ENCODE measurements around the gene KHDC4. TPM values are rescaled to one million over a fixed set of nuclear protein-coding genes. Genes with fewer than 3 reads are reported as not detected.

KHDC4 gene
- total RNA-seq, 1 experiment from 2014 or later, result 68.8 TPM

- no peak overlapping the region for H3K4me3 ChIP-seq
- no peak overlapping the region for H3K27ac ChIP-seq
- peaks cover 82% of the 10 kb centered on the region for H4K20me1 ChIP-seq (ENCODE audit: insufficient read depth)
- H3F3A ChIP-seq (ENCODE audit: insufficient read depth, low read depth), result peaks cover 57% of the 10 kb centered on the region; the same call in 1 of the 2 replicates
- peaks cover 45% of the 10 kb centered on the region for H3K36me3 ChIP-seq (ENCODE audit: low read depth)
- no peaks in the 10 kb centered on the region for H3K9me3 ChIP-seq (ENCODE audit: insufficient read depth, low read depth)
- no peak for TF ChIP-seq CTCF (conservative IDR thresholded peaks at IDR 0.05)
- no peak for TF ChIP-seq EZH2 (IDR thresholded peaks at IDR 0.05; ENCODE audit: low read depth)
- H3K79me2 ChIP-seq (ENCODE audit: low read depth), result peaks cover 100% of the 10 kb centered on the region
- H3K27me3 ChIP-seq (ENCODE audit: insufficient read depth, low read depth), result no peaks in the 10 kb centered on the region
- ChIA-PET CTCF (interaction anchor here (0.5 kb wide), 1 partner anchor 121 kb away, joined by 3 read pairs; no protein-coding TSS in a partner anchor), POLR2A (ENCODE audit: unreplicated experiment) (interaction anchor here (2.5 kb wide), 1 partner anchor 11 kb away, joined by 6 read pairs; no protein-coding TSS in a partner anchor)
- peaks cover 35% of the 10 kb centered on the region for H3K4me1 ChIP-seq (replicated peaks; ENCODE audit: insufficient read depth)
- H2AFZ ChIP-seq, result no peak overlapping the region
- no peaks in the 10 kb centered on the region for H3K9me2 ChIP-seq (ENCODE audit: insufficient read depth)
- intact Hi-C loops (cut with micrococcal nuclease; ENCODE audit: unreplicated experiment), result no loop called here
- no peak for DNase-seq
- peak overlapping the region; percentile 94; the same call in 1 of the 2 replicates for H3K4me2 ChIP-seq
- BruUV-seq (replicated peaks), result no TSS peak
Measured at GRCh38 chr1:155973723-155974122, 39.5 kb upstream of the KHDC4 start.

DNA sequence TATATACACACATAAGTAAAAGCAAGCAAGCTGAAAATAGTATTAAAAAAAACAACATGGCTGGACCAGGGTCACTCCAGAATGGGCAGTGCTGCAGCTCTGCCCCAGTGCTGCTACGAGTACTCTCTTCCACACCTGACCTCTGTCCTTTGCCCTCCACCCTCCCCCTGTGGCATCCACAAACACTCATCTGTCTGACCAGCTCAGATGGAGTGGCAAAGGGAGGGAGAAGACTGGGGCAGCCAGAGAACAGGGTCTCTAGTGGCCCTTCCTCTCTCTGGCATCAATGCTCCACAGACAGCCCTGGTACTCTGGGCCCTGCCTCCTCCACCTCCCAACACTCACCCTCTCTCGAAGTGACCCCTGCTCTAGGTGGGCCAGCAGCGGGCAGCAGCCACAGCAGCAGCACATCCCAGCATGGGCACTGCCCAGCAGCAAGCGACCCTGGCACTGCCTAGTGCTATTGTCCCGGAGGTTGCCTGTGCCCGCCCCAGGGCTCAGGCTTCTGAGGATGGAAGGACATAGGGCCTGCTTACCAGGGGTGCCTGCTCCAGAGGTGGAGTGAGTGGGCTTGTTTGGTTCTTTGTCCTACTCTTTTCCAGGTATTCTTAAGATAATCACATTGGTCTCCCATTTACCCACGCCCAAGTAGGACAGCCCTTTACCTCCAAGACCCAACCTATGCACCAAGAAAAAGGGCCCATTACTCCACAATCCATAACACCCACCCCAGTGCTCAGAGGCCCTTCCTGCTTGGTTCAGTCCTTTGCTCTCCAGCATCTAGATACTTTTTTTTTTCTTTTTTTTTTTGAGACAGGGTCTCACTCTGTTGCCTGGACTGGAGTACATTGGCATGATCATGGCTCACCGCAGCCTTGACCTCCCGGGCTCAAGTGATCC lies 37.9 kb upstream of the KHDC4 start:
- intact Hi-C loops (cut with micrococcal nuclease; ENCODE audit: unreplicated experiment), result no loop called here
- Histone ChIP-seq H3K4me3 (no peak overlapping the region), H3K27me3 (ENCODE audit: insufficient read depth, low read depth) (no peaks in the 10 kb centered on the region), H3K4me2 (no peak overlapping the region), H3K79me2 (ENCODE audit: low read depth) (peaks cover 100% of the 10 kb centered on the region), H3K4me1 (replicated peaks; ENCODE audit: insufficient read depth) (peaks cover 35% of the 10 kb centered on the region), H4K20me1 (ENCODE audit: insufficient read depth) (peaks cover 97% of the 10 kb centered on the region), H3K9me2 (ENCODE audit: insufficient read depth) (no peaks in the 10 kb centered on the region), H3F3A (ENCODE audit: insufficient read depth, low read depth) (peaks cover 64% of the 10 kb centered on the region; the same call in 1 of the 2 replicates), H3K36me3 (ENCODE audit: low read depth) (peaks cover 59% of the 10 kb centered on the region), H3K27ac (no peak overlapping the region), H3K9me3 (ENCODE audit: insufficient read depth, low read depth) (no peaks in the 10 kb centered on the region), H2AFZ (no peak overlapping the region)
- BruUV-seq (replicated peaks), result no TSS peak
- no peak for DNase-seq
- no peak for TF ChIP-seq EZH2 (IDR thresholded peaks at IDR 0.05; ENCODE audit: low read depth)
- TF ChIP-seq CTCF (conservative IDR thresholded peaks at IDR 0.05), result no peak
- ChIA-PET POLR2A (ENCODE audit: unreplicated experiment) (no interaction called here), CTCF (no interaction called here)

DNA sequence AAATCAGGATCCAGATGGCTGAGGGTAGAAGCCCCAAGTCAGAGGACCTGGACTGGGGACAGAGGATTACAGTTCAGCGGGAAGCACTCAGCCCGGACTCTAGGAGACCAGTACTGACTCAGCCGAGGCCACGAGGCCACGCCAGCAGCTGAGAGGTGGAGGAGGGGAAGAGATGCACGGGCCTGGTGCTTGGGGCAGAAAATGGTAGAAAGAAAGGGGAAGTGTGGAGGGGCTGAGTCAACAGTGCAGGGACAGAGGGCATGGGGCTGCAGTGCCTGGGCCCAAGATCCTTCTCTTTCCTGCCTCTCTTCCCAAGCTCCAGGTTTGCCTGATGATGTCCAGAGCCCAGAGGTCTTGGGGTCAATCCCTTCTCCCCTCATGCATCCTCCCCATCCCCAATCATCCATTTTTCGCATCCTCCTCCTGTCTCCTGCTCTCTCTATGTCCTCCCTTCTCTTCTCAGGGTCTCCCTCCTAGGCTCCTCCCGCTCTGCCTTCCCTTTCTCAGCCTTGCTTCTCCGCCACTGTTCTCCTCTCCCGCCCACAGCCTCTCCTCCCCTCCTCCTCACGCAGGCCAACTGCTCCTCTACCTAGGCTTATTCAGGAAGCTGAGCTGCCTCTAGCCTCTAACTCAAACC lies 36.4 kb upstream of the KHDC4 start:
- no peak for DNase-seq
- Histone ChIP-seq H4K20me1 (ENCODE audit: insufficient read depth) (peaks cover 98% of the 10 kb centered on the region), H3K79me2 (ENCODE audit: low read depth) (peaks cover 89% of the 10 kb centered on the region), H3F3A (ENCODE audit: insufficient read depth, low read depth) (peaks cover 63% of the 10 kb centered on the region; the same call in 1 of the 2 replicates), H3K4me1 (replicated peaks; ENCODE audit: insufficient read depth) (peaks cover 29% of the 10 kb centered on the region), H3K27me3 (ENCODE audit: insufficient read depth, low read depth) (no peaks in the 10 kb centered on the region), H3K4me3 (no peak overlapping the region), H2AFZ (no peak overlapping the region), H3K36me3 (ENCODE audit: low read depth) (peaks cover 64% of the 10 kb centered on the region), H3K9me3 (ENCODE audit: insufficient read depth, low read depth) (no peaks in the 10 kb centered on the region), H3K9me2 (ENCODE audit: insufficient read depth) (no peaks in the 10 kb centered on the region), H3K27ac (no peak overlapping the region), H3K4me2 (no peak overlapping the region)
- ChIA-PET POLR2A (ENCODE audit: unreplicated experiment) (no interaction called here), CTCF (no interaction called here)
- intact Hi-C loops (cut with micrococcal nuclease; ENCODE audit: unreplicated experiment), result no loop called here
- no TSS peak for BruUV-seq (replicated peaks)
- no peak for TF ChIP-seq CTCF (conservative IDR thresholded peaks at IDR 0.05)
- TF ChIP-seq EZH2 (IDR thresholded peaks at IDR 0.05; ENCODE audit: low read depth), result no peak

Data from PC-9 (cell line).